GM12872 (cell line): ENCODE results near the gene NGLY1.

ENCODE experiments used
- CTCF ChIP-seq: IDR thresholded peaks from 3 replicates; pipeline ENCODE4 v1.5.1; 2011; ENCODE audit warnings: low read depth, mild to moderate bottlenecking, low read length, moderate library complexity; ENCODE audit not compliant: insufficient read depth

NGLY1 gene

GRCh38 chr3:25679166-25679565 is 104.1 kb downstream of the NGLY1 start:
- TF ChIP-seq CTCF = no peak

GRCh38 chr3:25678581-25678980 is 104.7 kb downstream of the NGLY1 start:
- TF ChIP-seq CTCF = no peak

- TF ChIP-seq CTCF = no peak
Observed at GRCh38 chr3:25677121-25677520, 106.1 kb downstream of the NGLY1 start.

- no peak for TF ChIP-seq CTCF
Observed at GRCh38 chr3:25674670-25675069, 108.6 kb downstream of the NGLY1 start.

- TF ChIP-seq CTCF = no peak
Observed at GRCh38 chr3:25673738-25674298, 109.4 kb downstream of the NGLY1 start.
